NCI-H2196 (cell line): ENCODE results near the gene ADI1.
"Not testable (repeated sequence)": the region's sequence is repeated elsewhere in the genome, so short reads cannot be mapped to it uniquely, and the experiment has no call there.

Experiments used
- DNase-seq: peaks from one replicate; lab custom pipeline; 2025; ENCODE audit not compliant: unreplicated experiment; lab: John Stamatoyannopoulos, UW

ADI1 gene

DNA sequence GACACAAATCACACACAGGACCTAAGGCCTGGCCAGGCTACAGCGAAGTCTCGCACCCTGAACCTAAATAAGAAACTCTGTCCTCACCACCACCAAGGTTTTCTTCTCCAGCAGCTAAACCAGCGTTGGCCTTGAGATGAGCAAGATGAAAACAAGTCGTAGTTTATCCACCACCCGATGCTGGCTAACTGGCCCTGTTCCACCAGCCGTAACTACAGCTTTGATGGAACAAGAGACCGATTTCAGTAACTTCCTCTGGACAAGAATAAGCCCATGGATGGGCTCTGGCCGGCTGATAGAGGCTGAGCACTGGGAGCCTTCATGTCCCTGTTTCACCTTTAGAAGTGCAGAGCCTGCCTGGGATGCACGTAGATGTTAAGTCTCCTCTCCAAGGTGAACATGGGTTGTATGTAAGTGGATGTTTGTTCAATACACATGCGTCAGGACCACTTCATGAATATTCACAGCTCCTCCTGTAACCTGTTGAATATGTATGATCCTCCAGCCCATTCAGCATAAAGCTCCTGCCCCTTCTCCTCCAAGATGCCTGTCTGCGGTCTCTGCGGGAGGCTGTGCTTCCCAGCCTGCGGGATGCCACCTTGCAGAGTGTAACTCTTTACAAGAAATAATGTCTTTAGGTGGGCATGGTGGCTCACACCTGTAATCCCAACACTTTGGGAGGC lies 24.2 kb downstream of the ADI1 start:
- DNase-seq: no peak

DNA sequence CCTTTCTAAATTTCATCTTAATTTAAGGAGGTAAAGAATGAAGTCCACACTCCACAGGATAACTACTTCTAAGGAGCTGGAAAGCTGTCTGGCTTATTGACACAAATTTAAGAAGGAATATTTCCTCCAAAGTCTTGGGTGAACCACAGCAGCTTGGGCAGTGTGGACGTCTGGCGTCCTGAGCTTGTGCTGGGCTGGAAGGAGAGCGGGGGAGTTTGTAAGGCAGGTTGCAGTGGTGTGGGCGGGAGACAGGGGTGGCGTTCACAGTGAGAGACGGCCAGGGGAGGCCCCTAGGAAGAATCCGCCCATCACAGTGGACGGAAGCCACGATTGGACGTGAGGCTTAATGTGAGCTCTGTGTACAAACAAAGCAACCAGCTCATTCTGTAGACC lies 25.7 kb downstream of the ADI1 start:
- DNase-seq: no peak

DNA sequence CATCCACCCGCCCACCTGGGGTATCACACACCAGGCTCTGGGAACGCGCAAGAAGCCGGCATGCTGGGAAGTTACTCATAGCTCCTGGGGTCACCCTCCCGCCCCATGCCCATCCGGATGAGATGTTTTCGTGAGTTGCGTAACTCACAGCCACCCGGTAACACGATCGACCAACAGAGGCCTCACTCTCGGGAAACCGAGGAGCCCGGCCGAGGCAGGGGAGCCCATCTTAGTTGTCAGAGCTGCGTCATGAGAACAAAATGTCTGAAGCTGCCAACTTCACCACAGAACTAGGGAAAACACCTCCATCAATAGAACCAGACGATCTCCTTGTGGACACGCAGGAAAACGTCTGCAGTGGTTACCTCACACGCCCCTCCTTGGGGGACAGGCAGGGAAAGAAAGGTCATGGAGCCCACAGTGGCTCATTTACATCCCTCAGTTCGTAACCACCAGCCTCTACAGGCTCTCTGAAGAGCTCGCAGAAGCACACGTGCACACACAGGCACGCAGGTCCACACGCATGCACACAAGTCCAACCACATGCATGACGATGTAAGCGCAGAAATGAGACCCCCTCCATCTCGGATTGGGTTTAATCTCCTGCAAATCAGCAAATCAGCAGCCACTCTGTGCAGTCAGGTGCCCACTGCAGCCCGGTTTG lies 26.2 kb downstream of the ADI1 start:
- DNase-seq: no peak

DNA sequence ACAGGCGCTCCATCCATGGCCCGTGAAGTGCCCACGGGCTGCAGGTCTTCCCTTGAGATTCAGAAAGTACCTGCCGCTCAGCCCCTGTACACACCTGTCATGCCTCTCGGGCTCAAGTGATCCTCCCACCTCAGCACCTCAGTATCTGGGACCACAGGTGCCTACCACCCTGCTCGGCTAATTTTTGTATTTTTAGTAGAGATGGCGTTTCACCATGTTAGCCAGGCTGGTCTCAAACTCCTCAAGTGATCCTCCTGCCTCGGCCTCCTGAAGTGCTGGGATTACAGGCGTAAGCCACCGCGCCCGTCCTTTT lies 26.9 kb downstream of the ADI1 start:
- DNase-seq: not testable (repeated sequence)

DNA sequence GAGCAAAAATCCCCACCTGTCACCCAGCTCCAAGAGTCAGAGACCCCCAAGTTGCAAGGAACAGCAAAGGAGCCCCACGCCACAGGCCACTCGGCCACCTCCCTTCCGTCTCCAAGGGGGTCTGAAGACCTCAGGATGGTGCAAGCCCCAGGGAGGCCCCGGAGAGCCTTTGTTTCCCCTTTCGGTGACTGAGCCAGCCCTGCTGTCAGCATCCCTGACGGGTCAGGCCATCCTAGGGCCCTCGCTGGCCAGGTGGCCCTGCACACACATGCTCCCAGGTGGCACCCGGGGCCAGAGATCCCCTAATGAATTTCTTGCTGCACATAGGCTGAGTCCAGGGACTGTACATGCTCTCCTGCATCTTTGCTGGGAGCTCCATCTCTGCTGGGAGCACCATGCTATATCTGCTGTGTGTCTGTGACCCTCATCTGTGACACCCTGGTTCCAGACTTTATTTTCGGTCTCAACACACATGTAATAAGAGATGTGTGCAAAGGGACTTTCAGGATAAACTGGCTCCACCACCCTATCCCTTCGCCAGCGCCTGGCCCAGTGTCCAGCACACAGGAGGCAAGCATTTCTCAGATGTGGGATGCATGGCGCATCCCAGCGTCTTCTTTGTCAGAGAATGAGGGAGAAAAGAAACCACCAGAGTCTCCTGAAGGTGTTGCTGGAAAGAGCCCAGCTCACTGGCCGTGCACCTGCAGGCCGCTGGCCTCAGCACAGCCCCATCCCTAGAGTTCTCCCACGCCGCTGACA lies 27.4 kb downstream of the ADI1 start:
- DNase-seq: no peak

DNA sequence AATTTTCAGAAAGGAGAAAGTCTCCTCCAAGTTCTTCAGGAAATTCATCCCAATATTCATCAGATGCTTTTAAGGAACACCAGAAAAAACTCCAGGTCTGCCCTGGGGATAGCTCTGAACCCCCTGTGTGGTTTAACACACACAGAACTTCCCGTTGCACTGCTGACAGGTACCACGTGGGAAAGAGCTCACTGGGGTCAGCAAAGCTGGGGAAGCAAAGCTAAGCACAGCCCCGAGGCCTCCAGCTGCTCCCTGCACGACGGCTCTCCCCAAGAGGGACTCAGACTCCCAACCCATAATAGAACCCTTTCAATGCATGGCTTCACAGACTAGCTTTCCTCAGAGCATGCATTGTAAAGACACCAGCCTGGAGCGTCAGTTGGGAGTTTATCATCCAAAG lies 28.0 kb downstream of the ADI1 start:
- DNase-seq: no peak

DNA sequence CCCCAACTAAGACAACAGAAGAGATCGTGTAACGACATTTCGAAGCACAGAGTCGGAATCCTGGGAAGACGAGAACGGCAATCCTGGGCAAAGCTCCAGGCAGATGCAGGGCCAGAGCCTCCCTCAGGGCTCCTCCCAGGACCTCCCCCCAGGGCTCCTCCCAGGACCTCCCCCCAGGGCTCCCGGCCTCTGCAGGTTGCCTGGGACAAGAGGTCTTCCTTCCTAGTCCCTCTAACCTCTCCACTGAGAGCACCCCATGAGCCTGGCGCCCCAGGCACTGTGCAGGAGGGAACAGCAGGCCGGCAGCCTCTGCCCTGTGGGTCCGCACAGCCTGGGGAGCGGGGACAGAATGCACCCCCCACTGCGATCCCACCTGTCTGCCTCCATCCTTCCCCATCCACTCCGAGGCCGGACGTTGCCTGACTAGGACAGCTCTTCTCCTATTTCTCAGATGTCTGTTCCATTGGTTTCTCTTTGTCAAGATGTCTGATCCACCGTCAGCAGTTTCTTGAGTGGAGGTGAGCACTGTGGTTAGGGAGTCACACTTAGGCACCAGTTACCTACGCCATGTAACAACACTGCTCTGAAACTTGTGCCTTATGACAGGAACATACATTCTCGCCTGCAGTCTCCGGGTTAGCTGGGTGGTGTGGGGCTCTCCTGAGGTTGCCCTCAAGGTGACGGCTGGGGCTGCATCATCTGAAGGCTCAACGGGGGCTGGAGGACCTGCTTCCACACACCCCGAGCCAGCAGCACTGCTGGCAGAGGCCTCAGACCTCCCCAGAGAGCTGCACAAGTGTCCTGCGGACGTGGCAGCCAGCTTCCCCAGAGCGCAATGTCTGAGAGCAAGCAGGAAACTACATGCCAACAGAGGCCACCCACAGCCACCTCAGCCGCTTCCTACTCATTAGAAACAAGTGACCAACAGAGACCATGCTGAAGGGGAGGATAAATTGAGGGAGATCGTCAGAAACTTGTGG lies 28.9 kb downstream of the ADI1 start:
- DNase-seq: no peak

DNA sequence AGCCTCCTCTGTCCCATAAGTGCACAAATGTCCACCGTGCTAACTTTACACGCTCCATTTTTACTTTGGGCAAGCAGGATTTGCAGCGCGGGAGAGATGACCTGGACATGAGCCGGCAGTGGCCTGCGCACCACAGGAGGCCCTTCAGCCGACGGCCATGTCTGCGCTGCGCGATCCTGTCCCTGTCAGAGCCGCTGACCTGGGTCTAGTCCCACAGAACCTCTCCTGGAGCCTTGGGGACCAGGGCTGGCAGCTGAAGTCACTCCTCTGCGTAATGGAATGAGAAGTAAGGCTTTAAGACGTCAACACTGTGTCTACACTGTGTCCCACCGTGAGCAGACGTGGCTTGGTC lies 29.6 kb downstream of the ADI1 start:
- DNase-seq: no peak

DNA sequence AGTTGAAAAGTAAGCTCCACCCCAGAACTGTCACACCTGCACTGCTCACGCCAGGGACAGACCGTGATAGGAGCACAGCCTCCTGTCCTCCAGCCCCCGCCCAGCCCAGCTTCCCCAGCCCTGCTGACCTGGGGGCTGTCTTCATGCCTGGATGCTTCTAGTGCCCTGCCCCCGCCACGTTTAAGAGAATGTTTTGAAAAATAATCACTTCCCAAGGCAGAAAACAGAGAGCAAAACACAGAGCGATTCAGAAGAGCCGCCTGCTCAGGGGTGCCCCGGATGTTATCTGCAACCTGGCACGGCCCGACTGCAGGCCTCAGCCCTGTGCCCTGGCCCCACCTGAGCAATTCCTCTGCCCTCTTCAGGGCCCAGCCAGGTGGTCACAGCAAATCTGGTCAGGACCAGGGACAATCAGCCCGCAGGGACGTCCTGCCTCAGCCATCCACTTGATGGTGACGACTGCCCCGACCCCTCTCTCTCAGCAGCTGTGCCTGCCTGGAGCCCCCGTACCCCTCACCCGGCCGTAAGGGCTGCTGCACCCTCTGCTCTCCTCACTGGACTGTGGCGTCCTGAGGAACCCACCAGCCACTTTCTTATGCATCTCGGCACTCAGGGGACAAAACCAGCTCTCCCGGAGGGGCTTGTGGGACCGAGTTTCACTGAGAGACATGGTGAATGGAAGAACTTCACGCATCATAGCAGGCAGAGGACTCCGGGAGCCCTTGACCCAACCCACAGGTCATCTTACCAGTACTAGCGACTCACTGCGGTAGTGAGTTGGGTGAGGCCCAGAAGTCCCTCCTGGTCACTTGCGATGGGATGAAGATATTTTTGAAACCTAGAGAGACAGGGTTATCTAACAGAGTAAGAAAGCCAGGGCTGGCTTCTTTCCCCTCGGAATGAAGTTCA lies 30.2 kb downstream of the ADI1 start:
- DNase-seq: no peak

DNA sequence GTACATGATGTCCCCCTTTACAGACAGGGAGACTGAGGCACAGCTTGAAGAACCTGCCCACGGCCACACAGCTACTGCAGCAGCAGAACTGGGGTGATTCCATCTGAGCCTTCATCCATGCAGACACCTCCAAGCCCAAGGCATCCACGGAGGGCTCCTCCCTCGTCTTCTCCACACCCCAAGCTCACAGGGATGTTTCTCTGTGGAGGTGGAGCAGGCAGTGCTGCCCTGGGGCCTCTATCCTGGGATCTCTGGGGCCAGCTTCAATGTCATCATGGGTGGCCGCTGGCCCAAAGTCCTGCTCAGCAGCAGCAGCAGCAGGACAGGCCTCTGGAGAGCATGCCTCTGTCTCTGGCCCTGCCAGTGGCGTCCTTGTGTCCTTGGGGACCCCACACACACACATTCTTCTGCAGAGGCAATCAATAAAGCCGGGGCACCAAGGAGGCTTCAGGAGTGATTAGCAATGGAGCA lies 31.2 kb downstream of the ADI1 start:
- no peak for DNase-seq

DNA sequence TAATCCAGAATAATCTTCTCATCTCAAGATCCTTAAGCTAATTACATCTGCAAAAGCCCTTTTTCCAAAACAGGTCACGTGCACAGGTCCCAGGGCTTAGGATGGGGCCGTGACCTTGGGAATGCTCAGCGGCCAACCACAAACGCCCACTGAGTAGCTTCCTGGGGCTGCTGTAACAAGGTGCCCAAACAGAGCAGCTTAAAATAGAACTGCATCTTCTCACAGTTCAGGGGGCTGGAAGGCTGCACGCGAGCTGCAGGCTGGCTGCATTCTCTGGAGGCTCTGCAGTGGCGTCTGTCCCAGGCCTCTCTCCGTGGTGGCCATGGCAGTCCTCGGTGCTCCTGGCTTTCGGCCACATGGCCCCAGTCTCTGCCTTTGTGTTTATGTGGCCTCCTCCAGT lies 31.9 kb downstream of the ADI1 start:
- no peak for DNase-seq

DNA sequence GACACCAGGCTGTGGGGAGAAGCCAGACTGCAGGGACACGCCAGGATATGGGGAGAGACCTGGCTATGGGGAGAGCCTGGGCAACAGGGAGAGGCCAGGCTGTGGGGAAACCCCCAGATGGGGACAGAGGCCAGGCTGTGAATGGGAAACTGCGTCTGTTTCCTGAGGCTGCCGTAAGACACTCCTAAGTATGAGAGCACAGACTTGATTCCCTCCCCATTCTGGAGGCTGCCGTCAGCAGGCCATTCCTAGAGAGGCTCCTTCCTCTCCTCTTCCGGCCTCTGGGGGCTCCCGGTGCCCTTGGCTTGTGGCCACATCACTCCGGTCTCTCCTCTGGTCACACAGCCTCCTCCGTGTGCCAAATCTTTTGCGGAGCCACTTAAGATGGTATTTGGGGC lies 32.3 kb downstream of the ADI1 start:
- no peak for DNase-seq

DNA sequence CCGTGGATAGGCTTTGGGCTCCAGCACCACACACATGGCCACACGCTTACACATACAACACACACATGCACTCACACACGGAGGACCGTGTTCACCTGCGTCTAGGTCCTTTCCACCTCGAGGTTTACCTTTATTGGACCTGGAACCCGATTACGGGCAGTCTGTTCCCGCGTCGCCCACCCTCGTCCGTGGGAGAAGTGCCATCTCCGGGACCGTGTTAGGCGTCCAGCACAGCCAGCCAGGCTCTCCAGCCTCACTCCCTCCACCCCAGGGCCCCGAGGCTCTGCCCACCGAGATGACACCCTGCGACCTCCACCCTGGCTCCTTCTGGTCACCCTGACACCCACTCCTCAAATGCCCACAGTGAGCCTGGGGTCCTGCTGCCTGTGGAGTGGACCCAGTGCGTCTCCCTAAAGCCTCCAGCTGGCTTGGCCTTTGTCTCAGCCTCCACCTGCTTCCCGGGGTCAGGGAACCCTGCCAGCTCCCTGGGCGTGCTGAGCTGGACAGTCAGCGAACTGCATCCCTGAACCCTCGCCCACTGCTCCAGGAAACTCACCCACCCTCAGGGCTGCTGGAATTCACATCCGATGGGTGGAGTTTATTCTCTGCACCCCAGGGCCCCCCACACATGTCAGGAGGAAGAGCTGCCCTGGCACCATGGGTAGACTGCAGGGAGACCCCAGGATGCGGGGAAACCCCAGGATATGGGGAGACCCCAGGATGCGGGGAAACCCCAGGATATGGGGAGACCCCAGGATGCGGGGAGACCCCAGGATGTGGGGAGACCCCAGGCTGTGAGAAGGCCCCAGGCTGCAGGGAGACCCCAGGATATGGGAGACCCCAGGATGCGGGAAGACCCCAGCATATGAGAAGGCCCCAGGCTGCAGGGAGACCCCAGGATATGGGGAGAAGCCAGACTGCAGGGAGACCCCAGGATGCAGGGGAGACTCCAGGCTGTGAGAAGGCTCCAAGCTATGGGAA lies 33.0 kb downstream of the ADI1 start:
- peak; percentile 22 for DNase-seq

DNA sequence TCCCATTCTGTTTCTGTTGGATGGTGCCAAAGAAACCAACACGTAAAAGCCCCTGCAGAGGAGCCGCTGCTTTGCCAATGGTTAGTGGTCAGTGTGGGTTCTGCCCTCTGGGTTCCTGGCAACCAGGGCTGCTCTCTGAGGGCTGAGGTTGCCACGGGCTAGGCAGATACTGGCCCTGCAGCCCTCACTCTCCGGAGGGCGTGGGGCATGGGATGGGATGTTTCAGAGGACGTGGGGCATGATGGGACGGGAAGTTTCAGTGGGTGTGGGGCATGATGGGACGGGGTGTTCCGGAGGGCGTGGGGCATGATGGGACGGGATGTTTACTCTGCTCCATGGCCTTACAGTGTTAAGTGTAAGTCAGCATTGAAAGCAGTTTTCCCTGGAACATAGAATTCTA lies 34.2 kb downstream of the ADI1 start:
- no peak for DNase-seq

DNA sequence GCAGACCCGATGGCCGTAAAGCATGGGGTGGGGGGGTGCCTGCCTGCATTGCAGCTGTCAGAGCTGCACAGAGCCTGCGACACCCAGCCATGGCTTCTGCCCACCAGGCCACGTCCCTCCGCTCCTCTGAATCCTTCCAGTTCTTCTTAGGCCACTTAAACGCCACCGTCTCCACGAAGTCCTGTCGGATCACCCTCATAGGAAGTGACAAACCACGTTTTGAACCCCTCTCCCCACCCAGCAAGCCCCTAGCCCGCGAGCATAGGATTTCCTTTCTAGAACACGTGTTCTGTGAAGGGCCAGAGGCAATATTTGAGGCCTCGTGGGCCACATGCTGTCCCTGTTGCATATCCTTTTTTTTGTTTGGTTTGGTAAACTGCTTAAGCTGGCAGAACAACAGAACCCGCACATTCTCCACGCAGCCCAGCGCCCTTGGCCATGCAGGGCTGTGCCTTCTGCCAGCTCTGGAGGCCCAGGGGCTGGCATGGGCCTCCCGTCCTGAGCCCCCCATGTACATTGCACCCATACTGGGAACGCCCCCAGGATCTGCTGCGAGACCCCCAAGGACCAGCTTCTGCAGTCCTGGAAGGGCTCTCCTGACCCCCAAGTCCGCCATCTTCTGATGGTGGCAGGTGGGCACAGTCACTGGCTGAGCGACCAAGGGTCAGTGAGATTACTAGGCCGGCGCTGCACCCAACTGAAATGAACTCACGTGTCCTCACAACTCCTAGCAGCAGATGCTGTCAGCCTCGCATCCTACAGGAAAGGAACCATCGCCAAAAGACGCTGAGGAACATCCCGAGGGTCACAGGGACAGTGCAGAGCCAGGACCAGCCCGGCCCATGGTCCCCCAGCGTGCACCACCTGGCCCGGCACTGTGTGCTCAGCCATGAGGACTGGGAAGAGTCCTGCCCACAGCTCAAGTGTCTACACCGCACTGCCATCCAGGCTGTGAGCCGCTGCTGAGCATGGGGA lies 35.1 kb downstream of the ADI1 start:
- DNase-seq: no peak

DNA sequence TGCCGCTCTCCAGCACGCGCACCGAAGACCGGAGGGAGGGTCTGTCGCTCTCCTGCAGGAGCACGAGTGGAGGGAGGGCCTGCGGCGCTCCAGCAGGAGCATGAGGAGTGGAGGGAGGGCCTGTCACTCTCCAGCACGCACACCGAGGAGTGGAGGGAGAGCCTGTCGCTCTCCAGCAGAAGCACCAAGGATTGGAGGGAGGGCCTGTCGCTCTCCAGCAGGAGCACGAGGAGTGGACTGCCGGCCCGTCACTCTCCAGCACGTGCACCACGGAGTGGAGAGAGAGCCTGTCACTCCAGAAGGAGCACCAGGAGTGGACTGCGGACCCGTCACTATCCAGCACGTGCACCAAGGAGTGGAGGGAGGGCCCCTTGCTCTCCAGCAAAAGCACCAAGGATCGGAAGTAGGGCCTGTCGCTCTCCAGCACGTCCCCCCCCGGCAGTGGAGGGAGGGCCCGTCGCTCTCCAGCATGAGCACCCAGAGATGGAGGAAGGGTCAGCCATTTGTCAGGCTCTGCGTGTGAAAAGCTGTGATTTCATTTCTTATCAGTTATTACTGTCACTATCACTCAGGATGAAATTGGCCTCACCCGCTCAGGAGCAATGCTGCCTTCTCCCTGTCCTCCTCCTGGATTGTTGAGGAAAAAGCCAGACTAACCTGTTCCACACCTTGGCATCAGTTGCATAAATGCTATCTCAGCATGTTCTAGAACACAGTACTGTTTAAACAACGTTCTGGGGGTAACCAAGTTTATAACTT lies 35.9 kb downstream of the ADI1 start:
- DNase-seq: no peak

DNA sequence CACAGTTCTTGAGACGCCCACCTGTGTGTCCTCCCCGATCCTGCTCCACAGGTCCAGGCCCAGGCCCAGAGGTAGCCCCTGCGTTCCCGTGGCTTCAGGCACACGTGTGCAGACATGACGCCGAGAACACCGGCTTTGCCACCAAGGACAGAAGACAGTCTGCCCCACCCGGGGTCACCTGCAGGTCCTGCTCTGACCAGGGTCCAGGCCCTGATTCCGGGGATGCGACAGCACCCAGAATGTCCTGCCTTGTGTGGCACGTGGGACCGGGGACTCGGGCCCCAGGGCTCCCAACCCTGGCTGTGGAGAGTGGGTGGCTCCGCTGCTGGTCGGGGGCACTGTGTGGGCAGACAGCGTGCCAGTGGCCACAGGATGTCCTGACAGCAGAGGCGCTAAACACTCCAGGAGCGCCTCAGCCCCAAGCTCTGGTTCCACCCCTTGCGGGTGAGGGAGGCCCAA lies 36.9 kb downstream of the ADI1 start:
- DNase-seq: no peak
